ENCODE measurements around the gene KRT9. TPM values are rescaled to one million over a fixed set of nuclear protein-coding genes. Genes with fewer than 3 reads are reported as not detected.
A peak's percentile ranks its signal among the peaks of the same experiment; 100 is the strongest.

Gene KRT9
- total RNA-seq, 1 experiment from 2014 or later, result 0.21 TPM

GRCh38 chr17:41519501-41520224 is 52.2 kb downstream of the KRT9 start:
- Mint-ChIP-seq H3K4me3 (ENCODE audit: unreplicated experiment) (peak overlapping the region; percentile 73), H3K36me3 (ENCODE audit: insufficient read depth, unreplicated experiment) (peaks cover 36% of the 10 kb centered on the region), H3K9me3 (ENCODE audit: unreplicated experiment) (no peaks in the 10 kb centered on the region), H3K27me3 (ENCODE audit: insufficient read depth, unreplicated experiment) (no peaks in the 10 kb centered on the region), H3K4me1 (ENCODE audit: insufficient read depth, unreplicated experiment) (peaks cover 62% of the 10 kb centered on the region), H3K27ac (ENCODE audit: low read depth, unreplicated experiment) (peak overlapping the region; percentile 76)
- POLR2A ChIA-PET, result interaction anchor here (0.7 to 7.2 kb wide), 15 partner anchors 7 to 710 kb away, joined by 3 to 83 read pairs (median 7); partner anchors contain the start of gene KRTAP4-6
- BruUV-seq (replicated peaks), result no TSS peak
- TF ChIP-seq, protein P1, sequence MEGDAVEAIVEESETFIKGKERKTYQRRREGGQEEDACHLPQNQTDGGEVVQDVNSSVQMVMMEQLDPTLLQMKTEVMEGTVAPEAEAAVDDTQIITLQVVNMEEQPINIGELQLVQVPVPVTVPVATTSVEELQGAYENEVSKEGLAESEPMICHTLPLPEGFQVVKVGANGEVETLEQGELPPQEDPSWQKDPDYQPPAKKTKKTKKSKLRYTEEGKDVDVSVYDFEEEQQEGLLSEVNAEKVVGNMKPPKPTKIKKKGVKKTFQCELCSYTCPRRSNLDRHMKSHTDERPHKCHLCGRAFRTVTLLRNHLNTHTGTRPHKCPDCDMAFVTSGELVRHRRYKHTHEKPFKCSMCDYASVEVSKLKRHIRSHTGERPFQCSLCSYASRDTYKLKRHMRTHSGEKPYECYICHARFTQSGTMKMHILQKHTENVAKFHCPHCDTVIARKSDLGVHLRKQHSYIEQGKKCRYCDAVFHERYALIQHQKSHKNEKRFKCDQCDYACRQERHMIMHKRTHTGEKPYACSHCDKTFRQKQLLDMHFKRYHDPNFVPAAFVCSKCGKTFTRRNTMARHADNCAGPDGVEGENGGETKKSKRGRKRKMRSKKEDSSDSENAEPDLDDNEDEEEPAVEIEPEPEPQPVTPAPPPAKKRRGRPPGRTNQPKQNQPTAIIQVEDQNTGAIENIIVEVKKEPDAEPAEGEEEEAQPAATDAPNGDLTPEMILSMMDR (IDR thresholded peaks at IDR 0.05; ENCODE audit: unreplicated experiment), result no peak
- peak; percentile 91 for DNase-seq (ENCODE audit: unreplicated experiment)
- intact Hi-C loops (cut with micrococcal nuclease), result loop anchor here (1.0 kb wide), 2 partner anchors 29 to 610 kb away; no protein-coding TSS in a partner anchor
- CTCF ChIA-PET, result interaction anchor here (0.7 to 7.6 kb wide), 7 partner anchors 29 to 156 kb away, joined by 3 to 80 read pairs (median 3); no protein-coding TSS in a partner anchor

GRCh38 chr17:41518789-41519449 is 52.9 kb downstream of the KRT9 start, which contains the start of gene KRT15:
Gene KRT15 (minus strand): TSS chr17:41518890. CDS start chr17:41518827, 63 bp downstream.
- no TSS peak for BruUV-seq (replicated peaks)
- DNase-seq (ENCODE audit: unreplicated experiment), result peak; percentile 87
- Mint-ChIP-seq H3K36me3 (ENCODE audit: insufficient read depth, unreplicated experiment) (peaks cover 44% of the 10 kb centered on the region), H3K27ac (ENCODE audit: low read depth, unreplicated experiment) (peak within 1 kb of the TSS; percentile 76), H3K27me3 (ENCODE audit: insufficient read depth, unreplicated experiment) (no peaks in the 10 kb centered on the region), H3K9me3 (ENCODE audit: unreplicated experiment) (no peaks in the 10 kb centered on the region), H3K4me1 (ENCODE audit: insufficient read depth, unreplicated experiment) (peaks cover 62% of the 10 kb centered on the region), H3K4me3 (ENCODE audit: unreplicated experiment) (peak within 1 kb of the TSS; percentile 73)
- TF ChIP-seq, protein P1 (IDR thresholded peaks at IDR 0.05; ENCODE audit: unreplicated experiment), result peak; percentile 9
- intact Hi-C loops (cut with micrococcal nuclease), result loop anchor here (1.0 kb wide), 2 partner anchors 29 to 610 kb away; no protein-coding TSS in a partner anchor
- CTCF ChIA-PET, result interaction anchor here (0.6 to 7.6 kb wide), 10 partner anchors 30 to 693 kb away, joined by 3 to 80 read pairs (median 3); no protein-coding TSS in a partner anchor
- POLR2A ChIA-PET, result interaction anchor here (0.6 to 7.2 kb wide), 34 partner anchors 9 to 1531 kb away, joined by 3 to 83 read pairs (median 3); partner anchors contain the start of genes KRT17 and KRTAP4-6

DNA sequence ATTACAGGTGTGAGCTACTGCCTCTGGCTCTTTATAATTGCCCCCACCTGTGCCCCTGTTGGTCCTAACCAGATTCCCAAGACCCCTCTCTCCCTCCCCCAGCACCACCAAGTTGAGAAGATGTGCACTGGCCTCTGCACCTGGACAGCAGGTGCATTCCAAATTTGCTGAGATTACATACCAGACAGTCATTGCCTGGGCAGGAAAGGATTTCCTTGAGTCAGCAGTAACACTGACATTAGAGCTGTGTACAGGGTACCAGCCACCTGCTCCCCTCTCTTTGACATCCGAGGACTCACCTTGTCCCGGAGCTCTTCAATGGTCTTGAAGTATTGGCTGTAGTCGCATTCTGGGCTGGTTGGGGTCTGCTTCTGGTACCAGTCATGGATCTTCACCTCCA is 53.8 kb downstream of the KRT9 start:
- Mint-ChIP-seq H3K36me3 (ENCODE audit: insufficient read depth, unreplicated experiment) (peaks cover 51% of the 10 kb centered on the region), H3K4me3 (ENCODE audit: unreplicated experiment) (peak overlapping the region; percentile 73), H3K9me3 (ENCODE audit: unreplicated experiment) (no peaks in the 10 kb centered on the region), H3K27ac (ENCODE audit: low read depth, unreplicated experiment) (no peak overlapping the region), H3K4me1 (ENCODE audit: insufficient read depth, unreplicated experiment) (peaks cover 55% of the 10 kb centered on the region), H3K27me3 (ENCODE audit: insufficient read depth, unreplicated experiment) (no peaks in the 10 kb centered on the region)
- CTCF ChIA-PET, result interaction anchor here (1.2 to 7.6 kb wide), 3 partner anchors 31 to 662 kb away, joined by 3 to 80 read pairs (median 7); no protein-coding TSS in a partner anchor
- no TSS peak for BruUV-seq (replicated peaks)
- no peak for DNase-seq (ENCODE audit: unreplicated experiment)
- intact Hi-C loops (cut with micrococcal nuclease), result no loop called here
- TF ChIP-seq, protein P1 (IDR thresholded peaks at IDR 0.05; ENCODE audit: unreplicated experiment), result no peak
- POLR2A ChIA-PET, result interaction anchor here (0.6 to 7.2 kb wide), 18 partner anchors 12 to 708 kb away, joined by 3 to 83 read pairs (median 5); no protein-coding TSS in a partner anchor

All from MCF 10A (cell line).